OCI-M2 (cell line): ENCODE measurements around the gene DTNBP1.

ENCODE experiments used
- DNase-seq: peaks from one replicate; lab custom pipeline; 2025; ENCODE audit not compliant: unreplicated experiment; lab: John Stamatoyannopoulos, UW

DTNBP1 gene

DNA sequence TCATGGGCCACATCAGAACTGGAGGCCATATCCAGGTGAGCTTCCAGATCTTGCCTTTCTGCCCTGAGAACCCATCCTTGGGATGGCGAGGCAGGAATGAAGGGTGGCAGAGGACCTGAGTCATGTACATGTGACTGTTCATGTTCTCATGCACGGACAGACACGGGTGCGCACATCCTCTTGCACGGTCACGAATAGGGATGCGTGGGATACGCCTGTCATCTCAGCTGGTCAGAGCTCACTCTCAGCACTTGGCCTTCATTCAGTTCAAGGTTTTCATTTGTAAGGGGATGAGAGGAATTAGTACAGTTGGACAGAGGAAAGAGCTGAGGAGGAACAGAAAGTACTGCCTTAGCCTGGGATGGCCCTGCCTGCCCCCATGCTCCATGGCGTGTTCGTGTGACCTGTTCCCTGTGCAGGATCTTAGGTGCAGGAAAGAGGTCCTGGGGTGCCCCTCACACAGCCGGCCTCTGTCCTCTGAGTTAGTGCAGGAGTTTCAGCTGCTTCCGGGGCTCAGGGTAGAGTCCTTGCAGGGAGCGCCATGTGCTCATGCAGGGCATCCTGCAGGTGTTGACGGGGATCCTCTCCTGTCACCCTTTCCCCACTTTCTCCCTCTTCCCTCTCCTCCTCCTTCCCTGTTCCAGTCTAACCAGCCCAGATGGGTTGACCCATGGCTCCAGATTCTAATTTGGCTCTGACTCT is 173.4 kb downstream of the DTNBP1 start:
- no peak for DNase-seq

DNA sequence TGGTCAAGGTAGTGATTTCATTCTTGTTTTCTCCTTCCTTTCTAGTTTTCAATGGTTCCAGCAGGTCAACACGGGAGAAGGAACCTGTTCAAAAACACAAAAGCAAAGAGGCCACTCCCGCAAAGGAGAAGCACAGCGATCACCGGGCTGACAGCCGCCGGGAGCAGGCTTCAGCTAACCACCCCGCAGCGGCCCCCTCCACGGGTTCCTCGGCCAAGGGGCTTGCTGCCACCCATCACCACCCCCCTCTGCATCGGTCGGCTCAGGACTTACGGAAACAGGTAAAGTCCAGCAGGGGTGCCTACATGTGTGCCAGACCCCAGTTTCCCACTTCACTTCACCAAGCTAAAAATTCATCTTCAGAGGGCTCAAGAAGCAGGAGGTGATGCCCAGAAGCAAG is 175.6 kb downstream of the DTNBP1 start:
- no peak for DNase-seq

DNA sequence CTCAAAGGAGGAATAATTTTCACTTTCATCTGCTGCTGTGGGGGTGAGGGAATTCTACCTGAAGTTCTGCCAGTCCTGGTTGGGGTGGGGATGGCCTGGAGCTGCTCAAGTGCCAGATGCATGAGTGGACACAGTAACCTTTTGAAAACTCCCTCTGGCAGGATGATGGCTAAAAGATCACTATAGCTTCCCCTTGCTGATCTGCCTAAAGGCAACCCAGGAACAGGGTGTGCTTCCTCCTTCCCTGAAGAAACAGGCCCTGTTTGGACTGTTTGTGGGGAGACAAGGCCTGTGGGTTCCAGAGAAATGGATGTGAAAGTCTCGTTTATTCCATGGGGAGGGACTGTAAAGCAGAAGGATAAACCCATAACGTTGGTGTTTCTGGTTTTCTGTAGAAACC is 176.9 kb downstream of the DTNBP1 start:
- no peak for DNase-seq

DNA sequence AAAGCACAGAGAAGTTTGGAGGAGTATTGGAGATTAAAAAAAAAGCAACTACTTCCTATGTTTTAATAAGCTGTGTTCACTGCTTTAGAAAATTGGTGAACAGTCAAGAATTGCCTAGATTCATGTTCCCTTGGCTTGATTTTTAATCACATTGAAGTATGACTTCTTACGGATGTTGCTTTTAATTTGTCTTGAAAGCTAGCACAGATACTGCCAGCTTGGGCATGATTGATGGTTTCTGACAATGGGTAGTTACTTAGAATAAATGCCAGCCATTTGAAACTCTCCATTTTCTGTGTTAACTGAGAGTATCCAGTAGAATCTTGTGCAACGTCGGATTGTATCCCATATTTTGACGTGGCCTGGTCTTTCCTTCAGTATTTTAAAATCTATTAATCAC is 178.0 kb downstream of the DTNBP1 start:
- no peak for DNase-seq

DNA sequence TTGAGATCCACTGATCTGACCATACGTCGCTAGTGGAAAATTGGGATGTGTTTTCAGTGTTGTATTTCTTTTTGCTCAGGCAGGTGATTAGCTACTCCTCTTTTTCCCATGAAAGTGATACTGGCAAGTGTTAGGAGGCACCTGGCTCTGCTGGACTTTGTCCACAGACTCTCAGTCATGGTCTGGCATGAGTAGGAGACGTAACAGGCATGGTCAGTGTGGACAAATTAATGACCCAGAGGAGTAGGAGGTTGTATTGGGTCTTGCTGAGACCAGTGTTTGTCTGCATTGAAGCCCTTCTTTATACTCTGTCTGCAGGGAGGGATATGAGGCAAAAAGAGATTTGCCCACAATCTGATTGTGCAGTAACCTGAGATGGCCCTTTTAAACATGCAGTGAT is 178.7 kb downstream of the DTNBP1 start:
- no peak for DNase-seq

DNA sequence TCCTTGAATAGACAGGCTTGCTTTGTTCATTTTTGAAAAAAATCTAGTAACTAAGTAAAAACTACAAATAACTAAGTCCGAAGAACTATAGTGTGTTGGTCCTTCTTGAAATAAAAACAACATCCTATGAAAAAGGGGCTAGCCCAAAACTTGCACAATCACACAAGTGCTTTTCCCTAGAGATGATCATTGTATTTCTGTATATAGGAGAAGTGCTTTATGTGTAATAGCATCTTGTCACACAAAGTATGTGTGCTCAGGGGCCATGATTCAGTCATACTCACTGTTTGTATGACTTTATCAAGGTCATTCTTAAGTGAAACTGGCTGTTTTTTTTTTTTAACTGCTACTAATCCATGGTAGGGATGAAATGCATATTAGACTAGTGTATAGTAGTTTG is 179.8 kb downstream of the DTNBP1 start:
- no peak for DNase-seq

DNA sequence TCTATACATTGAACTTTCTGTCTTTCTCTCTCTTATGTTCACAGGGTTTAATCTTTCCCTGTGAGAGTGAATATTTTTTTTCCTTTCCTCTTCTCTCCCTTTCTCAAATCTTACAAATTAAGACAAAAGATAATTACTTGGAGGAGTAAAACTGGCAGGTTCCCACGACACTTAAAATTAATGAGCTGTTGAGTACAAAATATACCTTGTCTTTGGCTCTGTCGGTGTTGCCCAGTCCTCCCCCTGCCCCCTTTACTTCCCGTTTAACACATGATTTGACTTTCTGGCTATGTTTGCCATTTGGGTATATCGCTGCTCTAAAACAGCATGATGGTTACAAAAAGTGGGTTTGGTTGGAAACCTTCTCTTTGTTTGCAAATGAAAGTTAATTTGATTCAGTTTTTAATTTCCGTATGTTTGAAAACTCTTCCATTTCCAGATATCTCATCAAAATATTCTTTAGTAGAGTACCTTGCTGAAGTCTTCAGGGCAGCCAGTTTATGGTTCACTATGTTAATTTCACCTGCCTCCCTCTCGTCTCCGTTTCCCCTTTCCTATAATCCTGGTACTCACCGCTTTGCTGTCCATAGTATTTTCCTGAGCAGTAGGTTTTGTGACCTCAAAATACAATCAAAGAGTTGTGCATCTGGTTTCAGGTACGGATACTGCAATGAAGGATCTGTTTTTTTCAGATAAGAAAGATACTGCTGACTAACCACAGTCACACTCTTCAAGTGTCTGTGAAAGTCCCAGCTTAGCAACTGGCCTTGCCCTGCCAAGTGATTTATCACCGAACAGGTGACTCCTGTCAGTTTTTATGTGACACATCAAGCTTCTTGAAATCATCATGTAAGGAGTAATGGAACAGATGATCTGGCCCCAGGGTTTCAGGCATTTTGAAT is 181.2 kb downstream of the DTNBP1 start:
- DNase-seq, result no peak

DNA sequence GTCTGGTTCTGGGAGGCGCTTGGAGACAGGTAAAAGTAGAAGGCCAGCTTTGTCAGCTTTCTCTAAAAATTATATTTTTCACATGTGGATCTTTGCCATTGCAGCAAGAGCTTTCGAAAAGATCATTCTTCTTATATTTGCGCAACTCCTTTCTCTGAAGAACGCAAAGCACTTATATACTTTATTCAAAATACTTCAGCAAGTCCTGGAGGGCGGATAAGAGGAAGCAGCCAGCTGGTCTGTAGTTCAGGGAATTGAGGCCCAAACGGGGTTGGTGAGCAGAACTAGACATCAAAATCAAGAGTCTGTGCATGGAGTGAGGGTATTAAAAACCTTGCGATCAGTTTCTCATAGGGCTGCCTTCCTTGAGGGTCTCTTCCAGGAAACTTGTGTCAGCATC is 182.3 kb downstream of the DTNBP1 start:
- DNase-seq, result no peak

DNA sequence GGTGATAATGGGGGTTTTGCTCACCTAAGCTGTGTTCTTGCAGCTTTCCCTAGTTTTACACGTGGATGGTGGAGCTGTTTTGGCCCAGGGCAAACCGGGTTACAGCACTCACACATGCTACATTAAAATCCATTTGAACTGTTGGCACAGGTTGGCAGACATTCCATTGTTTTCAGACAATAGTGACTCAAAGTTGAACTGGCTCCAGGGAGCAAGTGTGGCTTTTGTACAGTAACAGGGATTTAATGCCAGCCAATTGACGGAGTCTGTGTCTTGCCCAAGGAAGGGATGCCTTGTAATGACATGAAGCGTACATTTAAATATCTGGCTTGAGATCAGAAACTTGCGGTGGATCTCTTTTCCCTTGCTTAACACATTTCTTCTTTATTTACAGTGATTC is 183.1 kb downstream of the DTNBP1 start:
- no peak for DNase-seq

DNA sequence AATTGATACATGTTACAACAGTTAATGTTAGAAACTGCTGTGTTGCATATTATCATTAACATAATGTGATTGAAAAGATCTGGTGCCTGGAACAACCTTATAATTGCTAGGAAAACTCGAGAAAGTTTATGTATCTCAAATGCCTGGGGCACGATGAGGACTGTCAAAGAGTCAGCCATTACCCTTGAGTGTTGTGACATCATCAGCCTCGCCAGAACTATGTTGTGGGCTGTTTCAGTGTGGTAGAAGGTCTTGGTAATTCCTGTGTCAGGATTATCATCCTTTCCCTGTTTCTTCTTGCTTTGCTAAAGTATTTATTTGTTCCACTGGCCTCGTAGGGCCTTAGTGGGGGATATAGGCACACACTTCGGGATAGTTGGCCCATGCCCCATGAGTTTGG is 185.1 kb downstream of the DTNBP1 start:
- DNase-seq, result no peak

DNA sequence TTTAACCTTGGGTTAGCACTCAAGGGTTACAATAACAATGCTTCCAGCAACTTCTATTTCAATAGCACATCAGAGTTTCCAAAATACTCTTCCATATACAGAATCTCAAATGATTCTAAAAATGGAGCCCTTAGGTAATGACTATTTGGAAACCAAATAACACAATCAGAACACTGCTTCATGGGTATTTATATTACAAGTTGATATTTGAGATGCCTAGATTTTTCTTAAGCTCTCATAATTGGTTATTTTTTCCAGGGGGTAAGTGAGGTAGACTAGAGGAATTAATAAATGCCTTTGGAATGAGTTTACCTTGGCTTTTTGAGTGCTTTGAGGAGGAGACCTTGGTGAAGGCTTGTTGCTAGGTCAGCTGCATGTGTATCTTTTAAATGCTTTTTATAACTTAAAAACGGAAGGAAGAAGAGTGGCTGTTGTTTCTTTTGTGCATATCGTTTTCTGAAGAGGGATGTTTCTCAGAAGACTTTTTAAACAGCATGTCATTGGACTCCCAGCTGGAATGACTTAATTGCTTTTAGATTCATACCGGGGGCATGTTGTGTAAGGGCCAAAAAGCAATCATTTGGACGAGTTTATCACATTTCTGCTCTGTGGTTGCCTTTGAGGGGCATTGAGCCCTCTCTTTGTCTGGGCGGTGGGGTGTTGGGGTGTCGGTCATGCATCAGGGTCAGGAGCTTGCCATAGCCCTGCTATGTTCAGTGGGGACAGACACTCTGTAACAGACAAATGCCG is 186.0 kb downstream of the DTNBP1 start:
- no peak for DNase-seq

DNA sequence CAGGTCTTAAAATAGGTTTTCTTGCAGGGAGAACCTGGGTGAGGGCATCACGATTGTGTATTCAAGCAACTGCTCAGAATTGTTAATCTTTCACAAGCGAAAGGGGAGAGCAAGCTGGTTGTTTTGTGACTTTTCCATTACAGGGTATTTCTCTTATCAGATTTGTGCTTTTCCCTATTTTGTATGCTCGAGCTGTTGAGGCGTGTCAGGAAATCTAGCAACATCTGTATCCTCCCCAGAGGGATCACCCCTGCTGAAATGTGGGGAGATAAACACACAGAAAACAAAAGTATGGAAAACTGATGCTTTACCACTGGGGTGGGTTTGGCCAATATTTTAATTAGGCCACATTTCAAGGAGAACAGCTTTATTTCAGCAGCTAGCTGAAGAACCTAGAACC is 187.0 kb downstream of the DTNBP1 start:
- DNase-seq, result no peak

DNA sequence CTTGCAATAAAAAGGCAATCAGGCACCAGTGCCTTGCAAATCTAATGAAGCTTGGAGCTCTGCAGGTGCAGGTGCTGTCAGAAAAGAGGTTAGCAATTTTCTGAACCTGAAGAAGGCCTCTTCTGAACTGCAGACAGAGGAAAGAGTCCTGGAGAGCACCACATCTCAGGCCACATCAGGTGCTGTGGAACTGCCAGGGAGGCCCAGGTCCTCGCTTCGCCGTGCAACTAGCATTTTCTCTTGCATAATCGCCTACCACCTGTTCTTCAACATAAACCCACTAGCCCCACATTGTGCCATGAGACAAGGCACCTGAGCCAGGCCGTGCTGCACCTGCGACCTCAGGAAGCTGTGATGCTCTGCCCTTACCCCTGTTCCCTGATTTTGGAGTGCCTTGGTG is 187.6 kb downstream of the DTNBP1 start:
- no peak for DNase-seq

DNA sequence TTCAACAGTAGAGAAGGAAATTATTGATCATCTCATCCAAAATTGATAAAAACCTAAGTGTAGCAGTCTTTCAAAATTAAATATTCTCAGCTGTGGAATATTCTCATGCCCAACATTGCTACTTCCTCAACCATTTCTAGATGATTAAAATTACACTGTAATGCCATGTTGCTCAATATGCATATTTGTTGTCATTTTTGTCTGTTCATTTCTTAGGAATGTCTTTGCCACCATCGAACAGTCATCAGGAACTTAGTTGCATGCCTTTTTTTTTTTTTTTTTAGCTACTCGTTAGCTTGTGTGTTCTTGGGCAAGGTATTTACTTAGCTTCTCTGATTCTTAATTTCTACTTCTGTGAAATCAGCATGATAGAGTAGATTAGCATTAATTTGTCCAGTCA is 188.6 kb downstream of the DTNBP1 start:
- DNase-seq, result no peak

DNA sequence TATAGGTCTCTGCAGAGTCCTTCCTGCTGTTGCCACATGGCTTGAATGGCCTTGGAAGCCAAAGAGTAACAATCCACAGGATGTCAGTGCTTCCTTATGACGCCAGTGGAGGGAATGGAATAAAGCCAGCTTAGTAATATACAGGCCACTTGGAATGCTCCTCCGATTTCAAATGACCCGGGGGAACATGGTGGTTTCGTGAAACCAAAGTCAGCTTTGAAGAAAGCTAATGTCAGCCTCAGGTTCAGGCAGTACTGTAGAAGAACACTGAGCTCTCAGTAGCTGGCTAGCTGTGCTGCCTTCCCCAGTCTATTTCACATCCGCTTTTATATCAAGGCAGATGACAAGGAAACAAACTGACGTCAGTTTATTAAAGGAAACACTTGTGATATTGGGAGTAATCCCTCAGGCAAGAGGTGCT is 189.1 kb downstream of the DTNBP1 start:
- no peak for DNase-seq

DNA sequence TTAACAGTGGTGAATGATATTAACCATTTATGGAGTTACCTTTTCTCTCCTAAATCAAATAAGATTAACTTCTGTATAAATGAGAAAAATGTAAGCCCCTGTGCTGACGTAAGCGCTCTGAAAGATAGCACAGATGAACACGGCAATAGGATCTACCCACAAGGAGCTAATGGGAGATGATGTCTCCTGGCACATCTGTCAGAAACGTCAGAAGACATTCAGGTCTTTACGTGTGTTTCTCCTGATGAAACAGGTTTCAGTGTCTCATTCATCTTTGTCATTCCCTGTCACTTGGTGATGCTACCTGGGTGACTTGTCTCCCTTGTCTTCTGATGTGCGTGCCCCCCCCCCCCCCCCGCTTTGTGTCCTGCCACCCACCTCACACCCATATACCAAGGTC is 189.7 kb downstream of the DTNBP1 start:
- DNase-seq, result no peak
